ENCODE measurements around the gene ETV7. TPM values are rescaled to one million over a fixed set of nuclear protein-coding genes. Genes with fewer than 3 reads are reported as not detected.

Gene ETV7
- total and polyA plus RNA-seq, 4 donors: 0.17 to 0.84 (median 0.36) TPM

- TF ChIP-seq REST (IDR thresholded peaks at IDR 0.05): no peak
- no peak for TF ChIP-seq FOXA2 (IDR thresholded peaks at IDR 0.05)
- TF ChIP-seq JUND (IDR thresholded peaks at IDR 0.05): no peak
- TF ChIP-seq GABPA (IDR thresholded peaks at IDR 0.05 in 1 of 2, conservative IDR thresholded peaks at IDR 0.05 in 1 of 2): no peak
- no peak for TF ChIP-seq EGR1 (IDR thresholded peaks at IDR 0.05; ENCODE audit: low read depth in 2 of 2)
- TF ChIP-seq RAD21 (IDR thresholded peaks at IDR 0.05): no peak
- no peak for TF ChIP-seq YY1 (IDR thresholded peaks at IDR 0.05)
- no peak for TF ChIP-seq RXRA (IDR thresholded peaks at IDR 0.05)
Observed at GRCh38 chr6:36324191-36324590, 63.3 kb downstream of the ETV7 start (continued).

- Histone ChIP-seq H3K4me1 (ENCODE audit: control insufficient read depth in 4 of 4, insufficient read depth in 4 of 4, low read length in 3 of 4) (no peaks in the 10 kb centered on the region), H3K9me3 (ENCODE audit: control insufficient read depth in 4 of 4, low read length in 3 of 4) (no peaks in the 10 kb centered on the region), H3K27ac (ENCODE audit: low read depth in 1 of 2, low read length in 2 of 2) (no peak overlapping the region), H3K27me3 (ENCODE audit: control insufficient read depth in 4 of 4, insufficient read depth in 4 of 4, low read length in 3 of 4) (no peaks in the 10 kb centered on the region), H3K36me3 (ENCODE audit: control insufficient read depth in 4 of 4, insufficient read depth in 3 of 4, low read depth in 1 of 4, low read length in 3 of 4) (no peaks in the 10 kb centered on the region), H3K9ac (ENCODE audit: low read depth in 1 of 2, low read length in 2 of 2) (no peak overlapping the region), H3K4me3 (ENCODE audit: low read depth in 1 of 3, low read length in 3 of 3) (no peak overlapping the region)
- TF ChIP-seq FOXA2 (IDR thresholded peaks at IDR 0.05): no peak
- TF ChIP-seq, protein P1, sequence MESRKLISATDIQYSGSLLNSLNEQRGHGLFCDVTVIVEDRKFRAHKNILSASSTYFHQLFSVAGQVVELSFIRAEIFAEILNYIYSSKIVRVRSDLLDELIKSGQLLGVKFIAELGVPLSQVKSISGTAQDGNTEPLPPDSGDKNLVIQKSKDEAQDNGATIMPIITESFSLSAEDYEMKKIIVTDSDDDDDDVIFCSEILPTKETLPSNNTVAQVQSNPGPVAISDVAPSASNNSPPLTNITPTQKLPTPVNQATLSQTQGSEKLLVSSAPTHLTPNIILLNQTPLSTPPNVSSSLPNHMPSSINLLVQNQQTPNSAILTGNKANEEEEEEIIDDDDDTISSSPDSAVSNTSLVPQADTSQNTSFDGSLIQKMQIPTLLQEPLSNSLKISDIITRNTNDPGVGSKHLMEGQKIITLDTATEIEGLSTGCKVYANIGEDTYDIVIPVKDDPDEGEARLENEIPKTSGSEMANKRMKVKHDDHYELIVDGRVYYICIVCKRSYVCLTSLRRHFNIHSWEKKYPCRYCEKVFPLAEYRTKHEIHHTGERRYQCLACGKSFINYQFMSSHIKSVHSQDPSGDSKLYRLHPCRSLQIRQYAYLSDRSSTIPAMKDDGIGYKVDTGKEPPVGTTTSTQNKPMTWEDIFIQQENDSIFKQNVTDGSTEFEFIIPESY (IDR thresholded peaks at IDR 0.05): no peak
- no peak for TF ChIP-seq NR2F2 (IDR thresholded peaks at IDR 0.05)
- no peak for TF ChIP-seq YY1 (IDR thresholded peaks at IDR 0.05)
- TF ChIP-seq HNF4A (conservative IDR thresholded peaks at IDR 0.05): no peak
- TF ChIP-seq SP1 (IDR thresholded peaks at IDR 0.05): no peak
- TF ChIP-seq FOXA1 (IDR thresholded peaks at IDR 0.05): no peak
- TF ChIP-seq REST (IDR thresholded peaks at IDR 0.05): no peak
- TF ChIP-seq GABPA (IDR thresholded peaks at IDR 0.05 in 1 of 2, conservative IDR thresholded peaks at IDR 0.05 in 1 of 2): no peak
- no peak for TF ChIP-seq JUND (IDR thresholded peaks at IDR 0.05)
- TF ChIP-seq RAD21 (IDR thresholded peaks at IDR 0.05): no peak
- no peak for TF ChIP-seq EGR1 (IDR thresholded peaks at IDR 0.05; ENCODE audit: low read depth in 2 of 2)
- no peak for TF ChIP-seq ATF3 (IDR thresholded peaks at IDR 0.05)
- DNase-seq (ENCODE audit: low spot score): no peak
- WGBS: 77% methylated on average over 8 of the region's 8 CpGs
Observed at GRCh38 chr6:36323062-36323461, 64.4 kb downstream of the ETV7 start.

All from liver (tissue), 9 donors.